Upper lobe of left lung (tissue), 6 donors: ENCODE data around the gene CAB39L. TPM values are rescaled to one million over a fixed set of nuclear protein-coding genes. Genes with fewer than 3 reads are reported as not detected.

ENCODE experiments used
- ATAC-seq, 2 donors: fragments of 200-7000 bp; cut with Tn5 transposase; one replicate each; pipeline ENCODE4 v1.9.1; 2022; ENCODE audit warnings: mild to moderate bottlenecking in 2 of 2, moderate library complexity in 2 of 2; ENCODE audit not compliant: low FRiP score in 2 of 2
- DNase-seq, 2 donors: peaks; one replicate each; pipeline ENCODE4 v3.0.0-alpha.2; 2019 to 2020
- H3K27ac ChIP-seq, 4 donors: fragments of 200-600 bp; sonication (generic); one replicate each; pipeline ENCODE4 v1.5.1; 2016 to 2019
- H3K27me3 ChIP-seq, 4 donors: fragments of 200-600 bp; sonication (generic); one replicate each; pipeline ENCODE4 v1.5.1; 2017 to 2019
- H3K36me3 ChIP-seq, 4 donors: fragments of 200-600 bp; sonication (generic); one replicate each; pipeline ENCODE4 v1.5.1; 2016 to 2019
- H3K4me1 ChIP-seq, 4 donors: fragments of 200-600 bp; sonication (generic); one replicate each; pipeline ENCODE4 v1.5.1; 2018 to 2019
- H3K4me3 ChIP-seq, 4 donors: fragments of 200-600 bp; sonication (generic); one replicate each; pipeline ENCODE4 v1.5.1; 2017 to 2019; ENCODE audit warnings: mild to moderate bottlenecking in 2 of 4, moderate library complexity in 1 of 4
- H3K9me3 ChIP-seq, 4 donors: fragments of 200-600 bp; sonication (generic); one replicate each; pipeline ENCODE4 v1.5.1; 2018 to 2019
- EP300 ChIP-seq, 4 donors: sonication (generic); formaldehyde crosslinking; IDR thresholded peaks; one replicate each; pipeline ENCODE4 v1.5.1; 2017; ENCODE audit warnings: antibody characterized with exemption in 4 of 4, control low read depth in 2 of 4
- POLR2A ChIP-seq, 4 donors: fragments of 450-650 bp; IDR thresholded peaks; one replicate each; pipeline ENCODE4 v1.5.1; 2016 to 2017; ENCODE audit warnings: antibody characterized with exemption in 4 of 4, mild to moderate bottlenecking in 2 of 4
- POLR2AphosphoS5 ChIP-seq, 2 donors: sonication (generic); formaldehyde crosslinking; IDR thresholded peaks; one replicate each; pipeline ENCODE4 v1.5.1; 2017; ENCODE audit warnings: antibody characterized with exemption in 2 of 2
- WGBS, 2 donors: methylation state at CpG; one replicate each; pipeline ENCODE4 v1.1.5; 2017 to 2018; 5-methylcytosine and 5-hydroxymethylcytosine counted together
- total RNA-seq, 6 donors: library from RNA; depleted of rRNA in 4 of 6; stranded (reverse); fragments of >200 nt in 4 of 6; gene quantifications; one replicate each; pipeline versions ENCODE4 v1.1.0 to v1.2.1, GENCODE V29; 2016 to 2021
- TF ChIP-seq, protein P1 (sequence below), 6 experiments: fragments of 450-650 bp in 4 of 6; fragments of 200-600 bp in 2 of 6; sonication (generic) in 2 of 6; IDR thresholded peaks; one replicate each; pipeline ENCODE4 v1.5.1; 2016 to 2019; ENCODE audit warnings: antibody characterized with exemption in 6 of 6
- donor health status: DM: no; HTN: no; CAD: no; lungs with moderate emphysema.
- donor health status: DM: no; HTN: yes; CAD: no; lungs with severe emphysema.

Gene CAB39L
- total RNA-seq, 6 donors from 2014 or later: 12.5 to 49.2 (median 19.5) TPM

DNA sequence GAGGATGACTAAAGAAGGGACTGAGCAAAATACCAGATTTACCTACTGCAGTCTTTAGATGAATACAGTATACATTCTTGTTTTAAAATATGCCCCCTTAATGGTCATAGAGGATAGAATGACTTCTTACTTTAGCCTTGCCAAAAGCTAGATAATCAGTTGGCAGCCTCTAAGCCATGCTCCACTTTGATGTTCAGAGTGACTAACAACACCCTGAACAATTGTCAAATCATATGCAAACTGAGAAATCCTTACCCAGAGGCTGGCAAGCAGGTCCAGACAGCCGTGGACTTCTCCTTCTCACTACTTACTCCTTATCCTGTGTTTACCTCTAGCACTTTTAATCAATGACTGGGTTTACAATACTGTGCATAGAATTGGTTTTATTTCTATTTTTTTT, 28.3 kb upstream of the CAB39L start:
- no peak overlapping the region for H3K4me3 ChIP-seq
- no peaks in the 10 kb centered on the region for H3K9me3 ChIP-seq
- no peaks in the 10 kb centered on the region for H3K4me1 ChIP-seq
- no peak for ATAC-seq
- no peak overlapping the region for H3K27ac ChIP-seq
- WGBS, 2 donors: 69 to 71% methylated on average over 1 of the region's 1 CpG
- H3K36me3 ChIP-seq: peaks cover 5 to 73% (median 13%) of the 10 kb centered on the region in 4 donors
- TF ChIP-seq, protein P1, sequence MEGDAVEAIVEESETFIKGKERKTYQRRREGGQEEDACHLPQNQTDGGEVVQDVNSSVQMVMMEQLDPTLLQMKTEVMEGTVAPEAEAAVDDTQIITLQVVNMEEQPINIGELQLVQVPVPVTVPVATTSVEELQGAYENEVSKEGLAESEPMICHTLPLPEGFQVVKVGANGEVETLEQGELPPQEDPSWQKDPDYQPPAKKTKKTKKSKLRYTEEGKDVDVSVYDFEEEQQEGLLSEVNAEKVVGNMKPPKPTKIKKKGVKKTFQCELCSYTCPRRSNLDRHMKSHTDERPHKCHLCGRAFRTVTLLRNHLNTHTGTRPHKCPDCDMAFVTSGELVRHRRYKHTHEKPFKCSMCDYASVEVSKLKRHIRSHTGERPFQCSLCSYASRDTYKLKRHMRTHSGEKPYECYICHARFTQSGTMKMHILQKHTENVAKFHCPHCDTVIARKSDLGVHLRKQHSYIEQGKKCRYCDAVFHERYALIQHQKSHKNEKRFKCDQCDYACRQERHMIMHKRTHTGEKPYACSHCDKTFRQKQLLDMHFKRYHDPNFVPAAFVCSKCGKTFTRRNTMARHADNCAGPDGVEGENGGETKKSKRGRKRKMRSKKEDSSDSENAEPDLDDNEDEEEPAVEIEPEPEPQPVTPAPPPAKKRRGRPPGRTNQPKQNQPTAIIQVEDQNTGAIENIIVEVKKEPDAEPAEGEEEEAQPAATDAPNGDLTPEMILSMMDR (IDR thresholded peaks at IDR 0.05): no peak
- TF ChIP-seq EP300 (IDR thresholded peaks at IDR 0.05) (no peak), POLR2A (IDR thresholded peaks at IDR 0.05) (no peak), POLR2AphosphoS5 (IDR thresholded peaks at IDR 0.05) (no peak)
- H3K27me3 ChIP-seq: no peaks in the 10 kb centered on the region
- DNase-seq: no peak

DNA sequence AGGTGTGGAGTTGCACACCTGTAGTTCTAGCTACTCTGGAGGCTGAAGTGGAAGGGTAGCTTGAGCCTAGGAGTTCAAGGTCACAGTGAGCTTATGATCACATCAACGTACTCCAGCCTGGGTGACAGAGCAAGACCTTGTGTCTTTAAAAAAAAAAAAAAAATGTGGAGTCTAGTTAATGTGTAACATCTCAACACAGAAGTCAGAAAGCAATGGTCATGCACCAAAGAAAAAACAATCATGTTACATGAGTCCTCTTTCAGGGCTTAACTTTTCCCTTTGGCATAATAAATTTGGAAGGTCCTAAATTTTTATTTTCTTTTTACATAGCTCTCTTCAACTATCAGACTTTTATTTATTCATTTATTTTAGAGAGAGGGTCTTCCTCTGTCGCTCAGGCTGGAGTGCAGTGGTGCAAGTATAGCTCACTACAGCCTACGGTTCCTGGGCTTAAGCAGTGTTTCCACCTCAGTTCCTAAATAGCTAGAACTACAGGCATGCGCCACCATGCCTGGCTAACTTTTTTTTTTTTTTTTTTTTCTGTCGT, 22.5 kb upstream of the CAB39L start:
- Histone ChIP-seq H3K9me3 (peaks cover 0 to 7% (median 5%) of the 10 kb centered on the region in 4 donors), H3K27ac (no peak overlapping the region), H3K4me3 (no peak overlapping the region), H3K27me3 (no peaks in the 10 kb centered on the region), H3K4me1 (no peaks in the 10 kb centered on the region), H3K36me3 (peaks cover 5 to 57% (median 26%) of the 10 kb centered on the region in 4 donors)
- 80 to 81% methylated on average over 5 of the region's 5 CpGs for WGBS, 2 donors
- no peak for ATAC-seq
- TF ChIP-seq, protein P1 (IDR thresholded peaks at IDR 0.05): no peak
- TF ChIP-seq POLR2AphosphoS5 (IDR thresholded peaks at IDR 0.05) (no peak), POLR2A (IDR thresholded peaks at IDR 0.05) (no peak), EP300 (IDR thresholded peaks at IDR 0.05) (no peak)
- no peak for DNase-seq

DNA sequence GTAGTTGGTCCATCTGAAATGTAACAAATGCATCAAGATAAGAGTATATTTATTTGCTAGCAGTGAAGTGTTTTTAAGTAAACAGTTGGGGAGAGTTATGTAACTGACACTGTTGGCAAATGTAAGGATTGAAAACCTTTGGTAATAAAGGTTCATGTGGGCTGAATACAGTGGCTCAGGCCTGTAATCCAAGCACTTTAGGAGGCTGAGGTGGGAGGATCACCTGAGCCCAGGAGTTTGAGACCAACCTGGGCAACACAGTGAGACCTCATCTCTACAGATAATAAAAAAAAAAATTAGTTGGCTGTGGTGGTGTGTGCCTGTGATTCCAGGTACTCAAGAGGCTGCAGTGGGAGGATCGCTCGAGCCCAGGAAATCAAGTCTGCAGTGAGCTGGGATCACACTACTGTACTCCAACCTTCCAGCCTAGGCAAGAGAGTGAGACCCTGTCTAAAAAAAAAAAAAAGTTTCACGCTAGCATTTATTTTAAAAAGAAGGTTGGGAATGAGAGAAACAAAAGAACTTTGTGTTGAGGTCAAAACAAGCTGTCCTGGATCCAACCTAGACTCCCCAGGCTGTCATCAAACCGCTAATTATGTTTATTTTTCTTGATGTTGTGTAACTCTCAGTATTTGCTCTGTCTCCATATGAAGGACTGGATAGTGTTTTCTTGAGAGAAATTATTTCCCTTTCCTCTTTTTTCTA, 20.9 kb upstream of the CAB39L start:
- TF ChIP-seq EP300 (IDR thresholded peaks at IDR 0.05) (no peak), POLR2AphosphoS5 (IDR thresholded peaks at IDR 0.05) (no peak), POLR2A (IDR thresholded peaks at IDR 0.05) (no peak)
- TF ChIP-seq, protein P1 (IDR thresholded peaks at IDR 0.05): no peak
- no peaks in the 10 kb centered on the region for H3K4me1 ChIP-seq
- WGBS, 2 donors: 81 to 88% methylated on average over 4 of the region's 4 CpGs
- H3K4me3 ChIP-seq: no peak overlapping the region
- H3K27me3 ChIP-seq: no peaks in the 10 kb centered on the region
- no peak for ATAC-seq
- no peak for DNase-seq
- H3K9me3 ChIP-seq: peaks cover 0 to 7% (median 5%) of the 10 kb centered on the region in 4 donors
- H3K27ac ChIP-seq: no peak overlapping the region
- peaks cover 5 to 59% (median 26%) of the 10 kb centered on the region in 4 donors for H3K36me3 ChIP-seq

DNA sequence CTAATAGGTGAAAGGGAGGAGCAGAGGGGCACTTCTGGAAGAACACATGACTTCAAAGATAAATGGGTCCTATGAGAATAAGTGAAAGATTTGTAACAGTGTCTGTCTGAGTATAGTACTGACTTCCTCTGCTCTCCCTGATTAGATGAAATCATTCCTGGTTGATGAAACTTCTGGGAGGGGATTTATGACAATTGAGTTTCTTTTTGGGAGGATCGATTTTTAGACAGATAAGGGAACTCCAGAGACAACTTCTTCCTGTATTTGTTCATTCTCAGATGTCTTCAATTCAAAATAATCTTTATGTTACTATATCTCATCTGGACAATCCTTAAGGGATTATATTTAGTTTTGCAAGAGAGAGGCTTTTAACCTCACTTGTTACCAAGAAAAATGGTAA, 20.2 kb upstream of the CAB39L start:
- H3K4me3 ChIP-seq: no peak overlapping the region
- no peaks in the 10 kb centered on the region for H3K4me1 ChIP-seq
- H3K9me3 ChIP-seq: peaks cover 0 to 7% (median 5%) of the 10 kb centered on the region in 4 donors
- peaks cover 5 to 59% (median 26%) of the 10 kb centered on the region in 4 donors for H3K36me3 ChIP-seq
- no peak for ATAC-seq
- TF ChIP-seq, protein P1 (IDR thresholded peaks at IDR 0.05): no peak
- TF ChIP-seq POLR2A (IDR thresholded peaks at IDR 0.05) (no peak), EP300 (IDR thresholded peaks at IDR 0.05) (no peak), POLR2AphosphoS5 (IDR thresholded peaks at IDR 0.05) (no peak)
- DNase-seq: no peak
- 69 to 72% methylated on average over 1 of the region's 1 CpG for WGBS, 2 donors
- H3K27ac ChIP-seq: no peak overlapping the region
- H3K27me3 ChIP-seq: no peaks in the 10 kb centered on the region
